HepG2 (cell line): Measurements from ENCODE around the gene KDM5A. TPM values are rescaled to one million over a fixed set of nuclear protein-coding genes. Genes with fewer than 3 reads are reported as not detected.
A peak's percentile ranks its signal among the peaks of the same experiment; 100 is the strongest.

Experiments used
- ATAD3A ChIP-seq: sonication (generic); formaldehyde crosslinking; IDR thresholded peaks from 2 replicates; pipeline ENCODE4 v1.4.0; 2020; ENCODE audit warnings: missing genetic modification reagents
- ESRRA ChIP-seq: sonication (generic); formaldehyde crosslinking; IDR thresholded peaks from 2 replicates; pipeline ENCODE4 v1.5.1; 2020; ENCODE audit warnings: mild to moderate bottlenecking, low read depth, missing genetic modification reagents
- FOXA1 ChIP-seq, 2 experiments: fragments of 450-650 bp in 1 of 2; sonication (generic) in 1 of 2; formaldehyde crosslinking in 1 of 2; IDR thresholded peaks; 2 replicates each; pipeline versions ENCODE4 v1.4.0 to v1.6.1; 2016 to 2020; ENCODE audit warnings: missing genetic modification reagents in 1 of 2
- FOXK2 ChIP-seq: fragments of 450-650 bp; IDR thresholded peaks from 2 replicates; pipeline ENCODE4 v1.6.1; 2016
- HHEX ChIP-seq: IDR thresholded peaks from 2 replicates; pipeline ENCODE4 v1.6.1; 2016; ENCODE audit warnings: control low read depth
- KDM5B ChIP-seq: sonication (generic); formaldehyde crosslinking; IDR thresholded peaks from 2 replicates; pipeline ENCODE4 v1.4.0; 2020; ENCODE audit warnings: missing genetic modification reagents, mild to moderate bottlenecking, borderline replicate concordance
- MLXIP ChIP-seq: sonication (generic); formaldehyde crosslinking; IDR thresholded peaks from 2 replicates; pipeline ENCODE4 v1.9.0; 2021; ENCODE audit warnings: missing genetic modification reagents, borderline replicate concordance
- NCOR1 ChIP-seq: fragments of 200-600 bp; sonication (generic); IDR thresholded peaks from 2 replicates; pipeline ENCODE4 v1.7.0; 2017; ENCODE audit warnings: antibody characterized with exemption, low read length, borderline replicate concordance
- NFE2L1 ChIP-seq: sonication (generic); formaldehyde crosslinking; IDR thresholded peaks from 2 replicates; pipeline ENCODE4 v1.4.0; 2020; ENCODE audit warnings: missing genetic modification reagents, mild to moderate bottlenecking, borderline replicate concordance
- NFKB2 ChIP-seq: sonication (generic); formaldehyde crosslinking; IDR thresholded peaks from 2 replicates; pipeline ENCODE4 v1.4.0; 2020; ENCODE audit warnings: missing genetic modification reagents, borderline replicate concordance
- SMAD3 ChIP-seq: sonication (generic); formaldehyde crosslinking; IDR thresholded peaks from 2 replicates; pipeline ENCODE4 v1.4.0; 2020; ENCODE audit warnings: missing genetic modification reagents
- ZBTB20 ChIP-seq: sonication (generic); formaldehyde crosslinking; IDR thresholded peaks from 2 replicates; pipeline ENCODE4 v1.8.1; 2023; ENCODE audit warnings: missing genetic modification reagents, low read depth, mild to moderate bottlenecking, borderline replicate concordance
- ZBTB21 ChIP-seq: sonication (generic); formaldehyde crosslinking; IDR thresholded peaks from 2 replicates; pipeline ENCODE4 v1.4.0; 2020; ENCODE audit warnings: missing genetic modification reagents
- ZBTB37 ChIP-seq: sonication (generic); formaldehyde crosslinking; IDR thresholded peaks from 2 replicates; pipeline ENCODE4 v1.4.0; 2020; ENCODE audit warnings: mild to moderate bottlenecking, missing genetic modification reagents
- ZFP1 ChIP-seq: IDR thresholded peaks from 2 replicates; pipeline ENCODE4 v1.6.1; 2016
- ZNF335 ChIP-seq: sonication (generic); formaldehyde crosslinking; IDR thresholded peaks from 2 replicates; pipeline ENCODE4 v1.4.0; 2020; ENCODE audit warnings: missing genetic modification reagents
- ZNF350 ChIP-seq: sonication (generic); formaldehyde crosslinking; IDR thresholded peaks from 2 replicates; pipeline ENCODE4 v1.4.0; 2020; ENCODE audit warnings: mild to moderate bottlenecking, low read depth, missing genetic modification reagents, borderline replicate concordance
- ZNF383 ChIP-seq: sonication (generic); formaldehyde crosslinking; IDR thresholded peaks from 2 replicates; pipeline ENCODE4 v1.4.0; 2020; ENCODE audit warnings: missing genetic modification reagents, mild to moderate bottlenecking, borderline replicate concordance
- ZNF451 ChIP-seq: sonication (generic); formaldehyde crosslinking; IDR thresholded peaks from 2 replicates; pipeline ENCODE4 v1.5.0; 2020; ENCODE audit warnings: mild to moderate bottlenecking, missing genetic modification reagents
- ZNF547 ChIP-seq: sonication (generic); formaldehyde crosslinking; IDR thresholded peaks from 2 replicates; pipeline ENCODE4 v1.5.1; 2020; ENCODE audit warnings: mild to moderate bottlenecking, missing genetic modification reagents
- ZNF652 ChIP-seq: IDR thresholded peaks from 2 replicates; pipeline ENCODE4 v1.6.1; 2016; ENCODE audit warnings: low read depth, borderline replicate concordance
- polyA plus RNA-seq, 8 experiments: library from polyadenylated mRNA; depleted of rRNA in 3 of 8; stranded (reverse) in 7 of 8; unstranded in 1 of 8; fragments of >200 nt; fragmentation: Illumina TruSeq in 4 of 8; extraction: Trizol in 4 of 8; gene quantifications; 2 replicates each; pipeline versions ENCODE4 v1.2.1 to v1.2.3, GENCODE V29; 2011 to 2016; ENCODE audit warnings: low read depth in 4 of 8, missing spikeins in 1 of 8, mixed read lengths in 1 of 8; ENCODE audit not compliant: insufficient read depth in 1 of 8
- total RNA-seq, 5 experiments: library from RNA; depleted of rRNA; stranded (reverse); fragments of >200 nt; fragmentation: Illumina TruSeq; extraction: Trizol; gene quantifications; 2 replicates each; pipeline ENCODE4 v1.2.3, GENCODE V29; 2016; ENCODE audit warnings: low read depth in 1 of 5
- TF ChIP-seq, protein P1 (sequence below): sonication (generic); formaldehyde crosslinking; IDR thresholded peaks from 2 replicates; pipeline ENCODE4 v1.8.0; 2022; ENCODE audit warnings: mild to moderate bottlenecking, missing genetic modification reagents; ENCODE audit not compliant: insufficient replicate concordance

The KDM5A gene
- total and polyA plus RNA-seq, 2 of the 13 experiments (the other 11 are each of a cell fraction or from before 2014, with no cell fraction given) = 12.0 to 29.2 TPM

DNA sequence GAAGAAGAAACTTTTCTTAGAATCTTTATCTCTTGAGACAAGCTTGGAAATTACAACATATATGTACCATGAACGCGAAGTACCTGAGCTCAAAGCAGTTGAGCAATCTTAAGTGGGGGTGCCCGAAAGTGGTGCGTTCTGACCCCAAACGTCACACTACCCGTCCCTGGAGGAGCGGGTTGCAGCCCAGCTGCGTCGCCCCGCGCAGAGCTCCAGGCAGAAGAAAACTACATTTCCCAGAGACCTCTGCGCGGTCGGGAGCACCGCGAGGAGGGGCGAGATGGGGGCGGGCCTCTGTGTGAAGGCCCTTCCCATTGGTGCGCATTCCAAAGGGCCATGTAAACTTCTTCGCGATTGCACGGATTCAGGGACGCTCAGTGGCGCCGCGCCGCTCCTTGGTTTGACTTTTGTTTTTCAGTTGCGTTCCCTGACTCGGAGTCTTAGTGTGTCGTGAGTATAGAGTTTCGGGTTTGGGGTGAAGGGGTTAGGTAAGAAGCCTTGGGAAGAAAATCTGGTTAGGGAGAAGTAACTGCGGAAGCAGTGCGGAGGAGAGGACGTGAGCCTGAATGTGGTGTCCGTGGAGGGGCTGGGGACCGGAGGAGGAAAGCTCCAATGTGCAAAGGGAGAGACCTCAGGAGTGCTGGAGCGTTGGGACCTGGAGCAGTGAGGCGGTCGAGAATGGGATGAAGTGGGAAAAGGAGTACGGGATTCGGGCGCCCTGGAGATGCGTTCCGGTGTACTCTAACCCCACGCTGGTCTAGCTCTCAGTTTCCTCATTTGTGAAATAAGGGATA is 12.3 kb upstream of the KDM5A start, which contains the start of gene CCDC77 (continued):
- peak; percentile 29; the same call in 1 of the 2 replicates for TF ChIP-seq ZNF451 (CRISPR knock-in tag)
- TF ChIP-seq FOXK2 = peak; percentile 36
- TF ChIP-seq ZBTB20 = no peak
- no peak for TF ChIP-seq ATAD3A (CRISPR knock-in tag)
- peak; percentile 17; the same call in 1 of the 2 replicates for TF ChIP-seq KDM5B (CRISPR knock-in tag)
- TF ChIP-seq NFE2L1 (CRISPR knock-in tag) = no peak
- TF ChIP-seq NCOR1 = no peak
- no peak for TF ChIP-seq ZNF652
- no peak for TF ChIP-seq ZBTB21 (CRISPR knock-in tag)
- no peak for TF ChIP-seq ZBTB37 (CRISPR knock-in tag)
- peak; percentile 77; the same call in 1 of the 2 replicates for TF ChIP-seq ZNF350 (CRISPR knock-in tag)
- TF ChIP-seq NFKB2 (CRISPR knock-in tag) = no peak; the same call in 1 of the 2 replicates
- TF ChIP-seq ZFP1 (CRISPR knock-in tag) = peak; percentile 22; the same call in 1 of the 2 replicates
- no peak for TF ChIP-seq FOXA1 (IDR thresholded peaks at IDR 0.05)
- TF ChIP-seq FOXA1 (CRISPR knock-in tag; IDR thresholded peaks at IDR 0.05) = no peak
- 0 out of 2 replicates have a peak, but pooled peaks have one; percentile 28 for TF ChIP-seq ESRRA
- no peak for TF ChIP-seq ZNF335 (CRISPR knock-in tag)
- peak; percentile 60; the same call in 1 of the 2 replicates for TF ChIP-seq ZNF547 (CRISPR knock-in tag)
- TF ChIP-seq HHEX (CRISPR knock-in tag) = no peak
- no peak for TF ChIP-seq ZNF383 (CRISPR knock-in tag)
- TF ChIP-seq, protein P1, sequence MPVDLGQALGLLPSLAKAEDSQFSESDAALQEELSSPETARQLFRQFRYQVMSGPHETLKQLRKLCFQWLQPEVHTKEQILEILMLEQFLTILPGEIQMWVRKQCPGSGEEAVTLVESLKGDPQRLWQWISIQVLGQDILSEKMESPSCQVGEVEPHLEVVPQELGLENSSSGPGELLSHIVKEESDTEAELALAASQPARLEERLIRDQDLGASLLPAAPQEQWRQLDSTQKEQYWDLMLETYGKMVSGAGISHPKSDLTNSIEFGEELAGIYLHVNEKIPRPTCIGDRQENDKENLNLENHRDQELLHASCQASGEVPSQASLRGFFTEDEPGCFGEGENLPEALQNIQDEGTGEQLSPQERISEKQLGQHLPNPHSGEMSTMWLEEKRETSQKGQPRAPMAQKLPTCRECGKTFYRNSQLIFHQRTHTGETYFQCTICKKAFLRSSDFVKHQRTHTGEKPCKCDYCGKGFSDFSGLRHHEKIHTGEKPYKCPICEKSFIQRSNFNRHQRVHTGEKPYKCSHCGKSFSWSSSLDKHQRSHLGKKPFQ (CRISPR knock-in tag) = no peak
- TF ChIP-seq SMAD3 (CRISPR knock-in tag) = peak; percentile 56; the same call in 1 of the 2 replicates
- TF ChIP-seq MLXIP = no peak
